Sigmoid colon (tissue), 7 donors: ENCODE results near the gene ZNF662. TPM values are rescaled to one million over a fixed set of nuclear protein-coding genes. Genes with fewer than 3 reads are reported as not detected.

ENCODE experiments used
- DNase-seq: peaks from one replicate; pipeline ENCODE4 v3.0.0-alpha.2; 2019
- H3K27ac ChIP-seq, 4 donors: fragments of 200-600 bp; sonication (generic); one replicate each; pipeline ENCODE4 v1.5.1; 2016 to 2019; ENCODE audit warnings: mild to moderate bottlenecking in 1 of 4
- H3K27me3 ChIP-seq, 3 donors: fragments of 200-600 bp; sonication (generic); one replicate each; pipeline ENCODE4 v1.5.1; 2019; ENCODE audit warnings: mild to moderate bottlenecking in 1 of 3
- H3K36me3 ChIP-seq, 4 donors: fragments of 200-600 bp; sonication (generic); one replicate each; pipeline ENCODE4 v1.5.1; 2016 to 2019
- H3K4me1 ChIP-seq, 4 donors: fragments of 200-600 bp; sonication (generic); one replicate each; pipeline ENCODE4 v1.5.1; 2017 to 2019
- H3K4me3 ChIP-seq, 4 donors: fragments of 200-600 bp; sonication (generic); one replicate each; pipeline ENCODE4 v1.5.1; 2017 to 2019; ENCODE audit warnings: mild to moderate bottlenecking in 2 of 4, moderate library complexity in 1 of 4
- H3K9me3 ChIP-seq, 4 donors: fragments of 200-600 bp in 3 of 4; sonication (generic) in 3 of 4; one replicate each; pipeline versions ENCODE4 v1.5.1 to v1.6.1; 2013 to 2019
- EP300 ChIP-seq, 4 donors: sonication (generic); formaldehyde crosslinking; IDR thresholded peaks; one replicate each; pipeline ENCODE4 v1.6.1; 2017; ENCODE audit warnings: antibody characterized with exemption in 4 of 4
- POLR2A ChIP-seq, 2 donors: fragments of 450-650 bp; IDR thresholded peaks; one replicate each; pipeline ENCODE4 v1.6.1; 2016; ENCODE audit warnings: antibody characterized with exemption in 2 of 2, mild to moderate bottlenecking in 2 of 2, moderate library complexity in 2 of 2
- POLR2AphosphoS5 ChIP-seq, 4 donors: sonication (generic); formaldehyde crosslinking; IDR thresholded peaks; one replicate each; pipeline ENCODE4 v1.6.1; 2017; ENCODE audit warnings: antibody characterized with exemption in 4 of 4
- WGBS, 2 donors: extraction: QIAGEN DNeasy Blood & Tissue Kit; methylation state at CpG; one replicate each; pipeline ENCODE4 v1.1.7; 2013; 5-methylcytosine and 5-hydroxymethylcytosine counted together
- intact Hi-C: fragments of 100-400 bp; cut with DNase I; formaldehyde crosslinking; loops from one replicate; pipeline ENCODE4 v1.15.1; 2023
- polyA plus RNA-seq, 3 donors: library from polyadenylated mRNA; stranded (reverse); fragments of 200-250 nt; gene quantifications; one replicate each; pipeline ENCODE4 v1.2.3, GENCODE V29; 2013
- total RNA-seq, 4 donors: library from RNA; depleted of rRNA; stranded (reverse); fragments of >200 nt; gene quantifications; one replicate each; pipeline ENCODE4 v1.1.0, GENCODE V29; 2016
- TF ChIP-seq, protein P1 (sequence below), 4 experiments: fragments of 450-650 bp in 3 of 4; fragments of 200-600 bp in 1 of 4; IDR thresholded peaks; one replicate each; pipeline ENCODE4 v1.5.1; 2016 to 2019; ENCODE audit warnings: antibody characterized with exemption in 4 of 4, mild to moderate bottlenecking in 3 of 4, moderate library complexity in 2 of 4
- donor health status: healthy with polysubstance abuse.
- donor health status: Bipolar disorder and iron deficiency.
- donor health status: healthy.

The ZNF662 gene
- total and polyA plus RNA-seq, 7 donors = 0.46 to 18.6 (median 7.4) TPM

DNA sequence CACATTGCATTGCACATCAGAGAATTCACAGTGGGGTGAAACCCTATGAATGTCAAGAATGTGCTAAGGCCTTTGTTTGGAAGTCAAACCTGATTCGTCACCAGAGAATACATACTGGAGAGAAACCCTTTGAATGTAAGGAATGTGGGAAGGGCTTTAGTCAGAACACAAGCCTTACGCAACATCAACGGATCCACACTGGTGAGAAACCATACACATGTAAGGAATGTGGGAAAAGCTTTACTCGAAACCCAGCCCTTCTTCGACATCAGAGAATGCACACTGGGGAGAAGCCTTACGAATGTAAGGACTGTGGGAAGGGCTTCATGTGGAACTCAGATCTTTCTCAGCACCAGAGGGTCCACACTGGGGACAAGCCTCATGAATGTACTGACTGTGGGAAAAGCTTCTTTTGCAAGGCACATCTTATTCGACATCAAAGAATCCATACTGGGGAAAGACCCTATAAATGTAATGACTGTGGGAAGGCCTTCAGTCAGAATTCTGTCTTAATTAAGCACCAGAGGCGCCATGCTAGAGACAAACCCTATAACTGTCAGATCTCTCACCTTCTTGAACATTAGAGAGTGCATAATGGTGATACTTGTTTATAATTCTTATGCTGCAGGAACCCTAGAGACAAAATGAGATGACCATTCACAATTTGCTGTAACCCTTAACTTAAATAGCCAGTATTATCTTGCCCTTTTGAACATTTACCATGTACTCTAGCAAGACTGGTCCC, 9.0 kb downstream of the ZNF662 start:
- Histone ChIP-seq H3K9me3 (peaks cover 34 to 54% (median 43%) of the 10 kb centered on the region in 4 donors), H3K36me3 (peaks cover 32 to 55% (median 43%) of the 10 kb centered on the region in 4 donors), H3K27me3 (no peaks in the 10 kb centered on the region), H3K4me1 (no peaks in the 10 kb centered on the region), H3K4me3 (no peak overlapping the region), H3K27ac (no peak overlapping the region)
- WGBS, 2 donors = 97% methylated on average over 8 of the region's 8 CpGs
- TF ChIP-seq POLR2A (IDR thresholded peaks at IDR 0.05) = no peak
- no peak for TF ChIP-seq EP300 (IDR thresholded peaks at IDR 0.05)
- TF ChIP-seq, protein P1, sequence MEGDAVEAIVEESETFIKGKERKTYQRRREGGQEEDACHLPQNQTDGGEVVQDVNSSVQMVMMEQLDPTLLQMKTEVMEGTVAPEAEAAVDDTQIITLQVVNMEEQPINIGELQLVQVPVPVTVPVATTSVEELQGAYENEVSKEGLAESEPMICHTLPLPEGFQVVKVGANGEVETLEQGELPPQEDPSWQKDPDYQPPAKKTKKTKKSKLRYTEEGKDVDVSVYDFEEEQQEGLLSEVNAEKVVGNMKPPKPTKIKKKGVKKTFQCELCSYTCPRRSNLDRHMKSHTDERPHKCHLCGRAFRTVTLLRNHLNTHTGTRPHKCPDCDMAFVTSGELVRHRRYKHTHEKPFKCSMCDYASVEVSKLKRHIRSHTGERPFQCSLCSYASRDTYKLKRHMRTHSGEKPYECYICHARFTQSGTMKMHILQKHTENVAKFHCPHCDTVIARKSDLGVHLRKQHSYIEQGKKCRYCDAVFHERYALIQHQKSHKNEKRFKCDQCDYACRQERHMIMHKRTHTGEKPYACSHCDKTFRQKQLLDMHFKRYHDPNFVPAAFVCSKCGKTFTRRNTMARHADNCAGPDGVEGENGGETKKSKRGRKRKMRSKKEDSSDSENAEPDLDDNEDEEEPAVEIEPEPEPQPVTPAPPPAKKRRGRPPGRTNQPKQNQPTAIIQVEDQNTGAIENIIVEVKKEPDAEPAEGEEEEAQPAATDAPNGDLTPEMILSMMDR (IDR thresholded peaks at IDR 0.05) = no peak
- no peak for TF ChIP-seq POLR2AphosphoS5 (IDR thresholded peaks at IDR 0.05)
- DNase-seq = no peak
- intact Hi-C loops = no loop called here

DNA sequence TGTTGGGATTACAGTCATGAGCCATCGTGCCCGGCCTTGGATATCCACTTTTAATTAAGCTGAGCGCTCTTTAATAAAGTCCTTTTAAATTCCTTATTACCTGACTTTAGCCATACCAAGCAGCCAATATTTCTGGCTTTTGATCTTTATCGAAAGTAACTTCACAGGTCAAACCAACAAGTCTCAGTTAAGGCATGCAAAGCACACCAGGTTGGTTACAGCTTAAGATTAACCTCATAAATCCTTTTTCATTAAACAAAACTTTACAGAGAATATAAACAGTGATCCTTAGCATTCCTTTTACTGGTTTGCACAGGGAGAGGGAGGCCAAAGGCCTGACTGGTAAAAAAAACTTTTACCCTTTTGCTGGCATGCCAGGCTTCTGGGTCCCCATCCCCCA, 17.7 kb downstream of the ZNF662 start:
- Histone ChIP-seq H3K4me1 (peaks cover 0 to 19% (median 12%) of the 10 kb centered on the region in 4 donors), H3K27me3 (no peaks in the 10 kb centered on the region), H3K9me3 (peaks cover 0 to 2% (median 0%) of the 10 kb centered on the region in 4 donors), H3K36me3 (no peaks in the 10 kb centered on the region), H3K4me3 (no peak overlapping the region), H3K27ac (peak overlapping the region; percentile 22 to 44 (median 32))
- intact Hi-C loops = no loop called here
- no peak for DNase-seq
- TF ChIP-seq POLR2AphosphoS5 (IDR thresholded peaks at IDR 0.05) (no peak), EP300 (IDR thresholded peaks at IDR 0.05) (no peak), POLR2A (IDR thresholded peaks at IDR 0.05) (no peak)
- TF ChIP-seq, protein P1 (IDR thresholded peaks at IDR 0.05) = no peak
- WGBS, 2 donors = 78 to 89% methylated on average over 4 of the region's 4 CpGs

GRCh38 chr3:42926310-42926709, 20.4 kb downstream of the ZNF662 start:
- Histone ChIP-seq H3K36me3 (no peaks in the 10 kb centered on the region), H3K27ac (no peak overlapping the region), H3K4me1 (peaks cover 0 to 19% (median 12%) of the 10 kb centered on the region in 4 donors), H3K27me3 (no peaks in the 10 kb centered on the region), H3K4me3 (no peak overlapping the region), H3K9me3 (no peaks in the 10 kb centered on the region)
- TF ChIP-seq POLR2AphosphoS5 (IDR thresholded peaks at IDR 0.05) (no peak), EP300 (IDR thresholded peaks at IDR 0.05) (no peak), POLR2A (IDR thresholded peaks at IDR 0.05) (no peak)
- TF ChIP-seq, protein P1 (IDR thresholded peaks at IDR 0.05) = no peak
- DNase-seq = no peak
- intact Hi-C loops = no loop called here

GRCh38 chr3:42934111-42934510, 28.2 kb downstream of the ZNF662 start:
- no peaks in the 10 kb centered on the region for H3K9me3 ChIP-seq
- H3K27ac ChIP-seq = no peak overlapping the region
- DNase-seq = no peak
- H3K36me3 ChIP-seq = peaks cover 0 to 1% (median 0%) of the 10 kb centered on the region in 4 donors
- H3K4me1 ChIP-seq = no peaks in the 10 kb centered on the region
- no peak for TF ChIP-seq EP300 (IDR thresholded peaks at IDR 0.05)
- TF ChIP-seq, protein P1 (IDR thresholded peaks at IDR 0.05) = no peak
- no peak for TF ChIP-seq POLR2A (IDR thresholded peaks at IDR 0.05)
- TF ChIP-seq POLR2AphosphoS5 (IDR thresholded peaks at IDR 0.05) = no peak
- no peaks in the 10 kb centered on the region for H3K27me3 ChIP-seq
- WGBS, 2 donors = 89 to 90% methylated on average over 5 of the region's 5 CpGs
- no peak overlapping the region for H3K4me3 ChIP-seq
- intact Hi-C loops = no loop called here
